ENCODE measurements around the gene TIPRL.
A peak's percentile ranks its signal among the peaks of the same experiment; 100 is the strongest.

Gene TIPRL

DNA sequence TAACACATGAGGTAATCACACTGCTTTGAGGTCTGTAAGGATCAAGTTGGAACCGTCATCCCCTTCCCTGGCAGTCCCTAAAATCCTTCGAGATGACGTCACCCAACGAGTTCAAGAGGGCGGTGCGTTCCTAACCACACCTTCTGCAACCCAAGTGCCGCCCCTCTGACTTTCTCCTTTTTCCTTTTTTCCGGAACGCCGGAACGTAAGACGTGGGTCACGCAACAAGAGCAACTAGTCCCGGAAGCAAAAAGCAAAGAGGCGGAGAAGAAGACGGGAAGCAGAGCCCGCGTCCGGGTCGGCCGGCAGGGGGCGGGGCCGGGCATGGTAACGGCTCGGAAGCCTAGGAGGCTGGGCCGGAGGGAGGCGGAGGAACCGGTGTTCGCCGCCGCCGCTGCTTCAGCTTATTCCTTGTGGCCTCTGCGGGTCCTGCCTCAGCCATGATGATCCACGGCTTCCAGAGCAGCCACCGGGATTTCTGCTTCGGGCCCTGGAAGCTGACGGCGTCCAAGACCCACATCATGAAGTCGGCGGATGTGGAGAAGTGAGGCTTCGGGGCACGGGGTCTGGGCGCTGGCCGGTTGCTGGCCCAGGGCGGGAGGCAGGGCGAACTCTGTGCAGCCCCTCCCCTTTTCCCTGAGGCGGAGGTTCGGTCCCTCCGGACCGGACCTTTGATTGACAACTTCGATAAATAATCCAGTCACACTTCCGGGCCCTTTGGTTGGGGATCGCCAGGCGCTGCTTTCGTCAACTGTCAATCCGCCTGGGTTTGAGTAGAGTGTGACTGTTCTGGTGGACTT is at the start of gene TIPRL:
Gene TIPRL, plus strand, starts transcription at position 325 of the 800 bp plus-strand sequence. Its CDS starts 116 bp downstream, at position 441.
- H3K27ac Mint-ChIP-seq = no peak within 1 kb of the TSS
- peaks cover 3% of the 10 kb centered on the region for H3K27me3 Mint-ChIP-seq
- no peaks in the 10 kb centered on the region for H3K4me1 Mint-ChIP-seq
- ATAC-seq = peak; percentile 97
- no peak within 1 kb of the TSS for H3K4me3 Mint-ChIP-seq
- H3K9me3 Mint-ChIP-seq = no peaks in the 10 kb centered on the region
- peaks cover 3% of the 10 kb centered on the region for H3K36me3 Mint-ChIP-seq

DNA sequence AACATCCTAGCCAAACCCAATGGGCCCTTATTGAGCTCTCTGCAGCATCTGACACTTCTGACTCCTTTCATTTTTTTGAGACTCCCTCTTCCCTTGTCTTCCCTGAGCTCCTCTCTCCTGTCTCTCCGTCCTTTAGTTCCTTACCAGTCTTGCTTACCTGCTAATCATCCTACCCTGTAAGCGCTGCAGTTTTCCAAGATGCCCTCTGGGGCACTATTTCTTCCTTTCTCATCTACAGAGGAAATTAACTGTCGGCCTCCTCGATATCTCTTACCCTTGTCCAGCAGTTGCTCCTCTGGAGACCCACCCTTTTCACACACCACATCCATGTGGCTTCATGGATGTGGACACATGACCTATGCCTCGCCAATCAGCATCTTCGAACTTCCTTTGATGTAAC is 48.8 kb upstream of the TIPRL start:
- peaks cover 5% of the 10 kb centered on the region for H3K36me3 Mint-ChIP-seq
- no peak overlapping the region for H3K4me3 Mint-ChIP-seq
- peaks cover 3% of the 10 kb centered on the region for H3K4me1 Mint-ChIP-seq
- H3K9me3 Mint-ChIP-seq = peaks cover 3% of the 10 kb centered on the region
- H3K27ac Mint-ChIP-seq = no peak overlapping the region
- H3K27me3 Mint-ChIP-seq = peaks cover 32% of the 10 kb centered on the region
- ATAC-seq = no peak

DNA sequence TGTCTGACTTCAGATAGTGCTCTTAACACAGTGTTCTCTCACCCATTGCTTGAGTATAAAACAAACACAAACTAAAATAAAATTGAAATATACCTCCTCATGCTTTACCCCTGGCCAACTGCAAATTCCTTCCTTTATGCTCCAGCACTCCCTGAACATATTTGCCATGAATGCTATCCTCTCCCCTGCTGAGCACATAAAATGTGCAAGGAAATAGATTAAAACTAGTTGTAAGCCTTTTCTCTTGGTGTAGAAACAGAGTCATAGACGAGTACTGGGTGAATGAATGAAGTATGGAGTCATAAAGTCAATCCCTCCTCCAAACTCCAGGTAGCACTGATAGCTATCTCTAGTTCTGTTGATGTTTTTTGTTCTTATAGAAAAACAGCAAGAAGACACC is 44.6 kb upstream of the TIPRL start:
- H3K27ac Mint-ChIP-seq = no peak overlapping the region
- H3K27me3 Mint-ChIP-seq = peaks cover 51% of the 10 kb centered on the region
- peaks cover 22% of the 10 kb centered on the region for H3K4me1 Mint-ChIP-seq
- no peak overlapping the region for H3K4me3 Mint-ChIP-seq
- H3K36me3 Mint-ChIP-seq = no peaks in the 10 kb centered on the region
- H3K9me3 Mint-ChIP-seq = no peaks in the 10 kb centered on the region
- no peak for ATAC-seq

DNA sequence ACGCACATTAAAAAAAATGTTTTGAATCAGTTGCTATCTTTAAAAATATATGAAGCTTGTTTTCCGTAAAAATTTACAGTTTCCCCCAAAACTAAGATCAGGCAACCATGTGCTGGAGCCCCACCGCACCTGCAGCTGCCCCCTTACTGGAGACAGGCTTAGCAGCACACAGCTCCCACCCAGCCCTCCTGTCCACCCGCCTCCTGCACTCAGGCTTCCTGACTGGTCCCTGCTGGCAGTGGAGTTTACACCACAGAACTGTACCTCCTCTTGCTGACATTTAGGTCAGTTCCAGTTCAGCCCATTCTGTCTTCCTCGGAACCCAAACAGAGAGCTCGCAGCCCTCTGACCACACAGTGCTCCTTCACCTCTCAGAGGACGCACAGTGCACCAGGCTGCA is 44.1 kb upstream of the TIPRL start:
- H3K9me3 Mint-ChIP-seq = no peaks in the 10 kb centered on the region
- no peak for ATAC-seq
- H3K36me3 Mint-ChIP-seq = no peaks in the 10 kb centered on the region
- no peak overlapping the region for H3K4me3 Mint-ChIP-seq
- H3K27ac Mint-ChIP-seq = no peak overlapping the region
- peaks cover 22% of the 10 kb centered on the region for H3K4me1 Mint-ChIP-seq
- H3K27me3 Mint-ChIP-seq = peaks cover 51% of the 10 kb centered on the region

DNA sequence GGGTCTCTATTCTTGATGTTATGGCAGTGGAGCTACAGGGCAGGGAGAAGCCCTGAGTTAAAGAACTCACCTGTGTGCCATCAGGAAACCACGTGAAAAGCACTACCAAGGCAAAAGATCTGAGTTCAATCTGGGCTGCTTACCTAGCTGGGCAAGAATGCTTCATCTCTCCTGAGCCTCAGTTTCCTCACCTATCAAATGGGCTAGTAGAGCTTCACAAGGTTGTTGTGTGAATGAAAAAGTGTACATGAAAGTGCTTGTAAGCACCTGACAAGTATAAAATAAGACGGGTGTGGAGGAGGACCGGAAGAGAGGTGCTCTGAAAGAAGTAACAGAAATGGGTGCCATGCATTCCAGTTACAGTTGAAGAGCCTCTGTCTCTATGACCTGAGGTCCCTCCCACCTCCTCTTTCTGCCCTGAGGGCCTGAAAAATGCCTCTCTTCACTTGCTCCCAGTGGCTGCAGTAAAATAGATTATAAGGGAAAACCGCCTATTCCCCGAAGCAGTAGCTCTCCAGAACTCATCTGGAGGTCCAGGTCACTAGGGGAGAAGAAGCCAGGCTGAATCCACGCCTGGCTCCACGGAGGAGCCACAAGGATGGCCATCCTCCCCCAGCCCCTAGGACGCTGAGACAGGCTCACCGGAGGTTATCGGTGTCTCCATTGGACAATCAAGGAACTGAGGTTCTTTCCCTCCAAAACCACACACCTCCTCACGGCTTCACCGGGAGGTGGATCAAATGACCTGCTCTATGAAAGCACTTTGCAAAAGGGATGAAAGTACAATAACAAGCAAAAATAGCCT is 43.4 kb upstream of the TIPRL start:
- ATAC-seq = no peak
- H3K27me3 Mint-ChIP-seq = peaks cover 48% of the 10 kb centered on the region
- no peaks in the 10 kb centered on the region for H3K9me3 Mint-ChIP-seq
- peaks cover 22% of the 10 kb centered on the region for H3K4me1 Mint-ChIP-seq
- peak overlapping the region; percentile 75 for H3K4me3 Mint-ChIP-seq
- no peak overlapping the region for H3K27ac Mint-ChIP-seq
- H3K36me3 Mint-ChIP-seq = no peaks in the 10 kb centered on the region

DNA sequence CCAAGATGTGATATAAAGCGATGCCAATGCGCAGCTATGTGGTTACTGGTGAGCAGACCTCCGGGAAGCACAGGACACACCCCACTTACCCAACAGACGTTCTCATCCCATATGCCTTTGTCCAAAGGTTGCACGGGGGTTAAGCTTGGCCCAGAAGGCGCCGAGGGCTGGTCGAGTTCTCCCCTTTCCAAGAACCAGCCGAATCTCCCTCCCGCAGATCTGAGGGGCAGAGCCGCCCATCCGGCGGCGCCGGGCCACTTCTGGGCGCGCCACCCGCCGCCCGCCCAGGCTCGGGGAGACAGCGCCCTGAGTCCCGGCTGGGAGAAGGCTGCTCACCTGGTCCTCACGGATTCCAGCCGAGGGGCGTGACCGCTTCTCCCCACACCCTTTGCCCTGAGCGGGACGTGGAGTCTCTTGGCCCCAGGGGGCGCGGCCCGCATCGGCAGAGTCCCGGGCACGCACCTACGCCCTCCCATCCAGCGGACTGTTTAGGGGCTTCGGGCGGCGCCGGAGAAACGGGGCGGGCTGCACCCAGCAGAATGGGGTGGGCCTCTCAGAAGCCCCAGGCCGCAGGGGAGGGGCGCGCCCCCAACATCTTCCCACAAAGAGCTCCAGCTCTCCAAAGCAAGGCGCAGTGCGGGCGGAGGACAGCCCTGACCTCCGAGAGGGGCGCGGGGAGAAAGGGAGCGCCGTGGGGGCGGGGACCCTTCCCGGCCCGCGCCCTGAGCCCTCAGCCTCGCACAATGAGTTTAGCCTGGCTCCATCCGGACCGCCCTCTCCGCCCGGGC is 42.6 kb upstream of the TIPRL start:
- H3K27ac Mint-ChIP-seq = no peak overlapping the region
- peak; percentile 51 for ATAC-seq
- H3K4me3 Mint-ChIP-seq = peak overlapping the region; percentile 75
- peaks cover 40% of the 10 kb centered on the region for H3K27me3 Mint-ChIP-seq
- H3K9me3 Mint-ChIP-seq = no peaks in the 10 kb centered on the region
- no peaks in the 10 kb centered on the region for H3K36me3 Mint-ChIP-seq
- H3K4me1 Mint-ChIP-seq = peaks cover 22% of the 10 kb centered on the region

DNA sequence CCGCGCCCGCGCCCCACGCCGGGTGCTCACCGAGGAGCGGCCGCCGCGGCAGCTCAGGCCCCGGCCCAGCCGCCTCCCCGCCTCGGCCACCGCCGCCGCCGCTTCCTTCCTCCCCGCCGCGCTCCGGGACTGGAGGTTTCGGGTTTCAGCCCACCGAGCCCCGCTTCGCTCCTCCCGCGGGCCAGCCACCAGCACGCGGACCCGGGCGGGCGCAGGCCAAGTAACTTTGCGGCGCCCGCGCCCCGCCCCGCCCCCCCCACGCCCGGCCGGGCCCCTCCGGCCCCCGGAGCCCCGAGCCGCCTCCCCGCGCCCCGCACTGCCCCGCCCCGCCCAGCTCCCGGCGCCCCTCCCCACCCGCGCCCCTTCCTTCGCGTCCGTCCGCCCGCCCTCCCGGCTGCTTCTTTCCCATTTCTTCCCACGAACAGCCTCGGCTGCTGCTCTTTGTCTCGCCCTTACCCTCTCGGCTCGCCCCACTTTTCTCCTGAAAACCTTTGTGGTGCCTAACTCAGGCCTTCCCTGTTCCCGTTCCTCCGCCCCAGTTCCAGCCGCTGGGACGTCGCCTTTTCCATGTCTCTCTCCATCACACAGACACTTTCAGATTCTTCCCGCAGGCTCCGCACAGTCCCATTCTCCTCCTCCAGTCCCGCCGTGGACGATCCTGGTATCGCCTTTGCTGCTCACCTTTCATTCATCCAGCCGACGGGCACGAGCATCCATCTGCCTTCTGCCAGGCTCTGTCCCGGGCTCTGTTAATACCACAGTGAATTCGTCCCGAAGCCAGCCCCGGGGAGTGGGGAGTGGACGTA is 41.9 kb upstream of the TIPRL start, which contains the start of gene GPR161:
Gene GPR161, minus strand, starts transcription at position 222 of the 806 bp plus-strand sequence. CDS start 32,080 bp downstream, outside the sequence.
- peaks cover 32% of the 10 kb centered on the region for H3K27me3 Mint-ChIP-seq

DNA sequence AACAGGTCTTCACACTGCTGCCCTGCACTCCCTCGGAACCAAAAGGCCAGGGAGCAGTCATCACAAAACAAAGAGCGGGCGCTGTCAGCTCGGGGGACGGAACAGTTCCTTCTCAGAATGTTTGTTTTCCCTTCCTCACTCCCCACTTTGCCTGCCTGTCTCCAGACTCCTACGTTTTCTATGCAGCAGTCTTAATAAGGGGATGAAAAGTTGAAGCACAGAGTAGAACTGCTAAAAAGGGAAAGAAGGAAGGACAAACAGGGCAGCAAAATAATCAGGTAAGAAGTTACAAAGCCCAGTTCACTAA is 41.3 kb upstream of the TIPRL start:
- Mint-ChIP-seq H3K27me3 (peaks cover 30% of the 10 kb centered on the region), H3K9me3 (no peaks in the 10 kb centered on the region), H3K27ac (peak overlapping the region; percentile 88)

More for the DNA sequence above, 41.9 kb upstream of the TIPRL start, which contains the start of gene GPR161:
- Mint-ChIP-seq H3K9me3 (no peaks in the 10 kb centered on the region), H3K4me1 (peaks cover 22% of the 10 kb centered on the region), H3K27ac (peak within 1 kb of the TSS; percentile 88), H3K4me3 (peak within 1 kb of the TSS; percentile 90), H3K36me3 (no peaks in the 10 kb centered on the region)
- peak; percentile 67 for ATAC-seq

DNA sequence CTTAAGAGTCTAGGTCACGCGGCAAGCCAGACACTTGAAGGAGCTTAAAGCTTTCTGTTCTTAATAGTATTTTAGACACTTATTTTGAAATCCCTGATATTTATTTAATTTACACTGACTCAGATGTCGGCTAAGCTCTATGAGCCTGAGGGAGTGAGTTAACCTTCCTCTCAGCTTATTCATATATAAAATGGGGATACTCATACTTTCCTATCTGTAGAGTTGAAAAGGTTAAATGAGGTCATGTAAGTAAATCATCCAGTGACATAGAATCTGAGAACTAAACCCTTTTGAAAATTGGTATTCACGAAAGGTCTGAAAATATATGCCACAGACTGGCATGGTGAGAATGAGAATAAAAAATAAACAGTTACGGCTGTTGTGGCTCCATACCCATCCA is 40.6 kb upstream of the TIPRL start:
- no peaks in the 10 kb centered on the region for H3K36me3 Mint-ChIP-seq
- no peak overlapping the region for H3K4me3 Mint-ChIP-seq
- H3K27ac Mint-ChIP-seq = no peak overlapping the region
- peaks cover 22% of the 10 kb centered on the region for H3K4me1 Mint-ChIP-seq
- no peak for ATAC-seq
- no peaks in the 10 kb centered on the region for H3K9me3 Mint-ChIP-seq
- peaks cover 30% of the 10 kb centered on the region for H3K27me3 Mint-ChIP-seq

More for the DNA sequence above, 41.3 kb upstream of the TIPRL start:
- H3K4me1 Mint-ChIP-seq = peaks cover 22% of the 10 kb centered on the region
- H3K36me3 Mint-ChIP-seq = no peaks in the 10 kb centered on the region
- ATAC-seq = no peak
- peak overlapping the region; percentile 90 for H3K4me3 Mint-ChIP-seq

DNA sequence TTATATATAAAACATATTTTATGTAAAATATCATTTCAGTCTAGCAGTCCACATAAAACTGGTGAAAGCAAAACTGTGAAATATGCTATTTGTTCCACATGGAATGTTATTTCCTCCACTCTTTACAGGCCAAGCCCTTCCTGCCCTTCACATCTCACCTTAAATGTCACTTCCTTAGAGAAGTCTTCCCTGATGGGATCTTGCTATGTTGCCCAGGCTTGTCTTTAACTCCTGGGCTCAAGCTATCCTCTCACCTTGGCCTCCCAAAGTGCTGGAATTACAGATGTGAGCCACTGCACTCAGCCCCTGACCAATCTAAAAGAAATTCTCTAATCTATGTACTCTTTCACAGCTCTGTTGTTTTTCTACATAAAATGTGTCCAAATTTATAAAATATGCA is 39.7 kb upstream of the TIPRL start:
- Mint-ChIP-seq H3K9me3 (no peaks in the 10 kb centered on the region), H3K4me1 (peaks cover 22% of the 10 kb centered on the region), H3K27ac (no peak overlapping the region), H3K4me3 (no peak overlapping the region), H3K36me3 (no peaks in the 10 kb centered on the region), H3K27me3 (peaks cover 27% of the 10 kb centered on the region)
- no peak for ATAC-seq

DNA sequence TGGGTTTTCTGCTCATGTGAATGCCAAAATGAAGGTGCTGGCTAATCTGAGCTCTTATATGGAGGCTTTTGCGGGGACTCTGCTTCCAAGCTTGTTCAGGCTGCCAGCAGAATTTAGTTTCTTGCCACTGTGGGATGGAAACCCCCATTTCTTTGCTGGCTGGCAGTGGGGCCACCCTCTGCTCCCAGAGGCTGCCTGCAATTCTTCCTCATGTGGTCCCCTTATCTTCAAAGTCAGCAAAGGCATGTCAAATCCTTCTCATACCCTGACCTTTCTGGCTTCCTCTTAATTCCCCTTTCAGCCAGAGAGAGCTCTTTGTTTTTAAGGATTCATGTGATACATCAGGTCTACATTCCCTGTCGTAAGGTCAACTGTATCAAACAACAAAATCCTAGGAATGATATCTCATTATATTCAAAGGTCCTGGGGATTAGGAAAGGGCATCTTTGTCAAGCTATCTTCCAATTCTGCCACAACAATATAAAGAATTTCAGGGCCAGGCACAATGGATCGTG is 36.8 kb upstream of the TIPRL start:
- ATAC-seq = no peak
- no peaks in the 10 kb centered on the region for H3K9me3 Mint-ChIP-seq
- no peaks in the 10 kb centered on the region for H3K36me3 Mint-ChIP-seq
- H3K27me3 Mint-ChIP-seq = peaks cover 7% of the 10 kb centered on the region
- H3K4me1 Mint-ChIP-seq = peaks cover 16% of the 10 kb centered on the region
- H3K4me3 Mint-ChIP-seq = no peak overlapping the region
- no peak overlapping the region for H3K27ac Mint-ChIP-seq

DNA sequence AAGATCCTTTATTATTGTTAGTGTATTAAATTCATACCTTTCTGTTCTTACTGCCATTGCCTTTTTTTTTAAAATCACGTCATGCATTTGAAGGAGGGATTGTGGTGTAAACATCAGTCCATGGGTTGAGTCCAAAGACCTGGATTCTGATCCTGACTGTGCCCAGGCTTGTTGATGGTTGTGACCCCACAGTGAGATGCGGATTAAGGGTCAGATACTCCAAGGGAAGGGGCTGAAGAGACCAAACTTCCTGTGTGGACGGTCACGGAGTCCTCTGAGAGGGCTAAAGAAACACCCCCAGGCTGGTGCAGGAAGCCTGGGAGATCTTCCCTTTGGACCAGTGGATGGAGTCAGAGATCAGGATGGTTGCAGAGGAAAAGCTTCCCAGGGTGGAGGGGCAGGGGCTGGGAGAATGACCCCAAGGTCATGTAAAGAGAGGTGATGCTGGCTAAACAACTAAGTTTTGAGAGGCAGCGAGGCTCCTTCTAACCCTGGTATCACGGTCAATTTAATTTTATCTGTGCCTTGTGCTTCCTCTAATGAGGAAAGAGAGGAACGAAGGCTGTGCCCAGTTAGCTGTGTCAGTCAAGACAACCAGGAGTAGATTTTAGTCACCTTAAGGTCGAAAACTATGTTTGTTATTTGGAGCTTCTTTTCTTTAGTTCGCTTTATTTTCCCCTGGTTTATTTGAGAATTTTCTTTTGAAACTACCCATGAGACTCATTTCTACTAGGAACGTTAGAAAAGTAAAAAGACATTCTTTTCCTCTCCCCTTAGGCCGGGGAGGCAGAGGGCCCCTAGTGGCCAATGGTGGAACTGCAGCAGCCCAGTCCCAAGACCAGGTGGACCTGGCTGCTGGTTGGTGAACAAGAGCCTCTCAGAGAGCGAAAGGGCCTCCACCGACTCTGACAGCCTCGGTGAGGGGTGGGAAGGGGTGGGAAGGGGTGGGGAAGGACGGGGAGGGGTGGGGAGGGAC is 33.3 kb upstream of the TIPRL start:
- Mint-ChIP-seq H3K36me3 (no peaks in the 10 kb centered on the region), H3K4me3 (peak overlapping the region; percentile 68), H3K27me3 (no peaks in the 10 kb centered on the region), H3K9me3 (no peaks in the 10 kb centered on the region), H3K4me1 (peaks cover 16% of the 10 kb centered on the region), H3K27ac (peak overlapping the region; percentile 47)
- ATAC-seq = peak; percentile 98

DNA sequence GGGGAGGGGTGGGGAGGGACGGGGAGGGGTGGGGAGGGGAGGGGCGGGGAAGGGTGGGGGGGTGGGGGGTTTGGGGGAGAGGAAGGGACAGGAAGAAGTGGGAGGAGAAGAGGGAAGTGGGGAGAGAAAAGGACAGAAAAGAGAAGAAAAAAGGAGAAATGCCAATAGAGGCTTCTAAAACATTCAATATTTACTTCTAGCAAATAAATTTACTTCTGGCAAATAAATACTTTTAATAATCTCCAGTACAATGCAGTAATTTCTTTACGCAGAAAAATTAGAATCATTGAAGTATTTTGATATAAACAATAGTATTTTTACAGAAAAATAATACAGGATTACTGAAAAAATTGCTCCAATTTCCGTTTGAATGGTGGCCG is 32.6 kb upstream of the TIPRL start:
- Mint-ChIP-seq H3K4me3 (peak overlapping the region; percentile 53), H3K9me3 (no peaks in the 10 kb centered on the region), H3K27me3 (no peaks in the 10 kb centered on the region), H3K4me1 (peaks cover 16% of the 10 kb centered on the region), H3K27ac (peak overlapping the region; percentile 47), H3K36me3 (no peaks in the 10 kb centered on the region)
- no peak for ATAC-seq

All from stimulated activated memory B cell treated with anti-CD40 and anti-IgM and Interleukin-4, amounts not matched to agents 10 μg/mL and 1 μg/mL and 100 μg/mL, for 72 hours (primary cell).